OCI-LY3 (cell line): ENCODE measurements around the gene LDLR.

ENCODE experiments used
- H2AFZ ChIP-seq: fragments of 200-600, 300-600 bp; shearing (Covaris generic); 2 replicates; pipeline ENCODE4 v1.6.0; 2014; ENCODE audit warnings: antibody characterized with exemption, low read depth, low read length
- H3K27ac ChIP-seq: fragments of 200-600, 300-600 bp; sonication (generic); 2 replicates; pipeline ENCODE4 v1.5.1; 2014; ENCODE audit warnings: mild to moderate bottlenecking, low read length, moderate library complexity, mixed read lengths
- H3K27me3 ChIP-seq: fragments of 200-600, 300-600 bp; sonication (generic); 2 replicates; pipeline ENCODE4 v1.6.1; 2014; ENCODE audit warnings: low read depth, low read length, mixed read lengths
- H3K36me3 ChIP-seq: fragments of 200-600, 300-600 bp; sonication (generic); replicated peaks from 2 replicates; pipeline ENCODE3; 2014; ENCODE audit warnings: low read depth, low read length, mixed read lengths
- H3K4me1 ChIP-seq: fragments of 300-600, 200-600 bp; sonication (generic); 2 replicates; pipeline ENCODE4 v1.6.1; 2014; ENCODE audit warnings: low read length, mixed read lengths
- H3K4me2 ChIP-seq: fragments of 200-600, 300-600 bp; sonication (generic); 2 replicates; pipeline ENCODE4 v1.6.1; 2014; ENCODE audit warnings: low read length, mixed read lengths
- H3K4me3 ChIP-seq: fragments of 300-600, 200-600 bp; sonication (generic); 2 replicates; pipeline ENCODE4 v1.5.1; 2014; ENCODE audit warnings: antibody characterized with exemption, mild to moderate bottlenecking, low read length, moderate library complexity
- H3K79me2 ChIP-seq: fragments of 300-600, 200-600 bp; shearing (Covaris generic); 2 replicates; pipeline ENCODE4 v1.6.1; 2014; ENCODE audit warnings: mild to moderate bottlenecking, low read length, mixed read lengths
- H3K9ac ChIP-seq: fragments of 300-600, 200-600 bp; shearing (Covaris generic); 2 replicates; pipeline ENCODE4 v1.6.0; 2014; ENCODE audit warnings: mild to moderate bottlenecking, low read length, moderate library complexity
- H3K9me3 ChIP-seq: fragments of 200-600, 300-600 bp; shearing (Covaris generic); 2 replicates; pipeline ENCODE4 v1.6.1; 2014; ENCODE audit warnings: low read length, mixed read lengths; ENCODE audit not compliant: insufficient read depth
- H4K20me1 ChIP-seq: fragments of 200-600, 300-600 bp; sonication (generic); 2 replicates; pipeline ENCODE4 v1.6.1; 2016; ENCODE audit warnings: low read length, mixed read lengths; ENCODE audit not compliant: insufficient read depth
- EZH2phosphoT487 ChIP-seq: fragments of 200-600 bp; shearing (Covaris generic); IDR thresholded peaks from 2 replicates; pipeline ENCODE4 v1.6.1; 2018; ENCODE audit warnings: antibody characterized with exemption, mixed run types, low read depth
- TF ChIP-seq, protein P1 (sequence below): fragments of 200-600, 300-600 bp; sonication (generic); IDR thresholded peaks from 2 replicates; pipeline ENCODE4 v1.5.1; 2014; ENCODE audit warnings: antibody characterized with exemption, low read length, low read depth

LDLR gene

DNA sequence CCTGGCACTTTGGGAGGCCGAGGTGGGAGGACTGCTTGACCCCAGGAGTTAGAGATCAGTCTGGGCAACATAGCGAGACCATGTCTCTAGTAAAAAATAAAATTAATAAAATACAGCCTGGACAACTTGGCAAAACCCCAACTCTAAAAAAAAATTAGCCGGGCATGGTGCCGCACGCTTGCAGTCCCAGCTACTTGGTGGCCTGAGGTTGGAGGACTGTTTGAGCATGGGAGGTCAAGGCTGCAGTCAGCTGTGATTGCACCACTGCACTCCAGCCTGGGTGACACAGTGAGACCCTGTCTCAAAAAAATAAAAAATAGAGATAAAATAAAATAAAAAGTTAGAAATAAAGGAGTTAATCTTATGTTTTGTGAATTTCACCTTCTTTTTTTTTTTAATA is 81.9 kb downstream of the LDLR start:
- no peak overlapping the region for H3K27ac ChIP-seq
- no peak overlapping the region for H3K9ac ChIP-seq
- H3K4me2 ChIP-seq = no peak overlapping the region
- no peaks in the 10 kb centered on the region for H3K79me2 ChIP-seq
- no peak for TF ChIP-seq EZH2phosphoT487
- TF ChIP-seq, protein P1, sequence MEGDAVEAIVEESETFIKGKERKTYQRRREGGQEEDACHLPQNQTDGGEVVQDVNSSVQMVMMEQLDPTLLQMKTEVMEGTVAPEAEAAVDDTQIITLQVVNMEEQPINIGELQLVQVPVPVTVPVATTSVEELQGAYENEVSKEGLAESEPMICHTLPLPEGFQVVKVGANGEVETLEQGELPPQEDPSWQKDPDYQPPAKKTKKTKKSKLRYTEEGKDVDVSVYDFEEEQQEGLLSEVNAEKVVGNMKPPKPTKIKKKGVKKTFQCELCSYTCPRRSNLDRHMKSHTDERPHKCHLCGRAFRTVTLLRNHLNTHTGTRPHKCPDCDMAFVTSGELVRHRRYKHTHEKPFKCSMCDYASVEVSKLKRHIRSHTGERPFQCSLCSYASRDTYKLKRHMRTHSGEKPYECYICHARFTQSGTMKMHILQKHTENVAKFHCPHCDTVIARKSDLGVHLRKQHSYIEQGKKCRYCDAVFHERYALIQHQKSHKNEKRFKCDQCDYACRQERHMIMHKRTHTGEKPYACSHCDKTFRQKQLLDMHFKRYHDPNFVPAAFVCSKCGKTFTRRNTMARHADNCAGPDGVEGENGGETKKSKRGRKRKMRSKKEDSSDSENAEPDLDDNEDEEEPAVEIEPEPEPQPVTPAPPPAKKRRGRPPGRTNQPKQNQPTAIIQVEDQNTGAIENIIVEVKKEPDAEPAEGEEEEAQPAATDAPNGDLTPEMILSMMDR = no peak
- H3K9me3 ChIP-seq = no peaks in the 10 kb centered on the region
- no peaks in the 10 kb centered on the region for H3K4me1 ChIP-seq
- H2AFZ ChIP-seq = no peak overlapping the region
- H3K4me3 ChIP-seq = no peak overlapping the region
- H4K20me1 ChIP-seq = no peaks in the 10 kb centered on the region
- H3K27me3 ChIP-seq = no peaks in the 10 kb centered on the region
- peaks cover 4% of the 10 kb centered on the region for H3K36me3 ChIP-seq

DNA sequence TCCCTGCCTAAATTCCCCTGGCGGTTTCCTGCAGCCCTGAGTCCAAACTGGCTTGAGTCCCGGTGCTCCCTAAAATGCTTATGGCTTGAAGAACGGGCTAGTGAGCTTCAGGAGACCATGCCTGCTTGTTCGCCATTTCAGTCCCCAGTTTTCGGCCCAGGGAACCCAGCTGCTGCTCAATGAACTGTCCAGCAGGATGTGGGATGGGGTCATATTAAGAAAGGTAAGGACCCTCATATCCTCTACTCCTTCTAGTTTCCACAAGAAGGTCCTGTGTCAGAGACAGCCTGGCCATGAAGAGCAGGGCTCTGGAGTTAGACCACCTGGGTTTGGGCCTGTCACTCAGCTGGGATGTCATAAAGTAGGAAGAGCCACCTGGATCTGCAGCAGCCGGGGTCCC is 83.3 kb downstream of the LDLR start:
- Histone ChIP-seq H3K4me3 (no peak overlapping the region), H2AFZ (no peak overlapping the region), H3K36me3 (peaks cover 4% of the 10 kb centered on the region), H3K4me2 (no peak overlapping the region), H3K27ac (no peak overlapping the region), H3K4me1 (no peaks in the 10 kb centered on the region), H3K27me3 (no peaks in the 10 kb centered on the region), H4K20me1 (no peaks in the 10 kb centered on the region), H3K9me3 (no peaks in the 10 kb centered on the region), H3K79me2 (no peaks in the 10 kb centered on the region), H3K9ac (no peak overlapping the region)
- TF ChIP-seq, protein P1 = no peak
- TF ChIP-seq EZH2phosphoT487 = no peak

DNA sequence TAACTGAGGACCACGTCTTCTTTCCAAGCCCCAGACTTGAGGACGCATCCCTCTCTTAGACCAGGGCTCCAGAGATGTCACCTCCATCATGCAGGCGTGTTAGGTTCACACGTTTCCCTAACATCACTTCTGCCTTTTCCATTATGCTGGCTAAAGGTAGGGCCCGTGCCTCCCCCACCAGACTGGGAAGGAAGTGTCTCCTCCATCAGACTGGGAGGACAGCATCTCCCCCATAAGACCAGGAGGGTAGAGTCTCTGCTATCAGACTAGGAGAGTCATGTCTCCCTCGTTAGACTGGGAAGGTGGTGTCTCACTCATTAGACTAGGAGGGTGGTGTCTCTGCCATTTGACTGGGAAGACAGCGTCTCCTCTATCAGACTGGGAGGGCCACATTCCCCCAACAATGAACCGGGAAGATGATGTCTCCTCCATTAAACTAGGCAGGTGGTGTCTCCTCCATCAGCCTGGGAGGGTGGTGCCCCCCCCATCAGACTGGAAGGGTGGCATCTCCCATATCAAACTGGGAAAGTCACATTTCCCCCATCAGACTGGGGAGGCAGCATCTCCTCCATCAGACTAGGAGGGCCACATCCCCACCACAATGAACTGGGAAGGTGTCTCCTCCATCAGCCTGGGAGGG is 84.4 kb downstream of the LDLR start:
- TF ChIP-seq, protein P1 = no peak
- no peak for TF ChIP-seq EZH2phosphoT487
- H3K4me2 ChIP-seq = no peak overlapping the region
- no peak overlapping the region for H2AFZ ChIP-seq
- no peak overlapping the region for H3K9ac ChIP-seq
- peaks cover 3% of the 10 kb centered on the region; the same call in 1 of the 2 replicates for H3K27me3 ChIP-seq
- no peaks in the 10 kb centered on the region for H3K79me2 ChIP-seq
- H3K27ac ChIP-seq = no peak overlapping the region
- H3K36me3 ChIP-seq = peaks cover 4% of the 10 kb centered on the region
- H3K9me3 ChIP-seq = no peaks in the 10 kb centered on the region
- H4K20me1 ChIP-seq = no peaks in the 10 kb centered on the region
- peaks cover under 1% of the 10 kb centered on the region for H3K4me1 ChIP-seq
- H3K4me3 ChIP-seq = no peak overlapping the region

DNA sequence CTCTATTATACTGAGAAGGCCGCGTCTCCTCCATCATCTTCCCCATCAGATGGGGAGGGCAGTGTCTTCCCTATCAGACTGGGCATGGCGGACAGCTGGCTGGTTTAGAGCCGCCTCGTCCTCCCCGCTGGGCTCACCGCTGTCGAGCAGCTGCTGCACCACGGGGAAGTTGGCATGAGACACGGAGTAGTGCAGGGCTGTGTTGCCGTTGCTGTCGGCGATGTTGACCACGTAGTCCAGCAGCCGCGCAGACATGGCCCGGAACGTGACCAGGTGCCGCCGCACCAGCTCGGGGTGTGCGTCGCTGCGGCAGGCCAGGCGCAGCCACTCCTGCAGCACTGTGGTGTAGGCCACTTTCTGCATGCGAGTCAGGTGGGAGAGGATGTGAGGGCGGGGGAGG is 85.1 kb downstream of the LDLR start:
- H3K4me1 ChIP-seq = peaks cover 8% of the 10 kb centered on the region

More for the DNA sequence above, 85.1 kb downstream of the LDLR start:
- Histone ChIP-seq H3K36me3 (peaks cover 4% of the 10 kb centered on the region), H3K79me2 (no peaks in the 10 kb centered on the region), H3K4me2 (no peak overlapping the region), H4K20me1 (no peaks in the 10 kb centered on the region), H3K9me3 (no peaks in the 10 kb centered on the region), H3K27me3 (peaks cover 3% of the 10 kb centered on the region; the same call in 1 of the 2 replicates), H2AFZ (no peak overlapping the region), H3K27ac (no peak overlapping the region), H3K4me3 (no peak overlapping the region), H3K9ac (no peak overlapping the region)
- TF ChIP-seq, protein P1 = no peak
- TF ChIP-seq EZH2phosphoT487 = no peak
